Coronary artery (tissue), 2 donors: Measurements from ENCODE around the gene BCKDK.

Experiments used
- DNase-seq: peaks from one replicate; pipeline ENCODE4 v3.0.0-alpha.2; 2017; ENCODE audit warnings: low spot score
- H3K27ac ChIP-seq, 2 donors: fragments of 200-600 bp; sonication (generic); one replicate each; pipeline ENCODE4 v1.5.1; 2016 to 2019
- H3K4me3 ChIP-seq: fragments of 200-600 bp; sonication (generic); 2 replicates; pipeline ENCODE4 v1.5.1; 2016; ENCODE audit warnings: mild to moderate bottlenecking, moderate library complexity
- TF ChIP-seq, protein P1 (sequence below): fragments of 200-600 bp; sonication (generic); IDR thresholded peaks from one replicate; pipeline ENCODE4 v1.5.1; 2019; ENCODE audit warnings: antibody characterized with exemption

BCKDK gene

DNA sequence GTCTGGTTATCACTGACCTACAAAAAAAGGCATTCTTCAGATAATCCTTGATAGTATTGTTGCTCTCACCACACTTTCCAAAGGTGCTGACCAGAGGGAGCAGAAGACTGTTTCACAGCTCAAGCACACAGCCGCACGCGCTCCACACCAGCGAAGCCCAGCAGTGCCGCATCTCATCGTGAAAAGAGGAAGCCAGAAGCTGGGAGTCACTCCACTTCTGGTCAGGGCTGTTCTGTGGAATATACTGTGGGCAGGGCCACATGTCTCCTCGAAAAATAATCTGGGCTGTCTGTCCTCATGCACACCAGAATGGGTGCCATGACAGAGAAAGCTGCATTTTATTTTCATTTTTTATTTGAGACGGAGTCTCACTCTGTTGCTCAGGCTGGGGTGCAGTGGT lies 49.0 kb downstream of the BCKDK start:
- Histone ChIP-seq H3K4me3 (no peak overlapping the region), H3K27ac (no peak overlapping the region)
- TF ChIP-seq, protein P1, sequence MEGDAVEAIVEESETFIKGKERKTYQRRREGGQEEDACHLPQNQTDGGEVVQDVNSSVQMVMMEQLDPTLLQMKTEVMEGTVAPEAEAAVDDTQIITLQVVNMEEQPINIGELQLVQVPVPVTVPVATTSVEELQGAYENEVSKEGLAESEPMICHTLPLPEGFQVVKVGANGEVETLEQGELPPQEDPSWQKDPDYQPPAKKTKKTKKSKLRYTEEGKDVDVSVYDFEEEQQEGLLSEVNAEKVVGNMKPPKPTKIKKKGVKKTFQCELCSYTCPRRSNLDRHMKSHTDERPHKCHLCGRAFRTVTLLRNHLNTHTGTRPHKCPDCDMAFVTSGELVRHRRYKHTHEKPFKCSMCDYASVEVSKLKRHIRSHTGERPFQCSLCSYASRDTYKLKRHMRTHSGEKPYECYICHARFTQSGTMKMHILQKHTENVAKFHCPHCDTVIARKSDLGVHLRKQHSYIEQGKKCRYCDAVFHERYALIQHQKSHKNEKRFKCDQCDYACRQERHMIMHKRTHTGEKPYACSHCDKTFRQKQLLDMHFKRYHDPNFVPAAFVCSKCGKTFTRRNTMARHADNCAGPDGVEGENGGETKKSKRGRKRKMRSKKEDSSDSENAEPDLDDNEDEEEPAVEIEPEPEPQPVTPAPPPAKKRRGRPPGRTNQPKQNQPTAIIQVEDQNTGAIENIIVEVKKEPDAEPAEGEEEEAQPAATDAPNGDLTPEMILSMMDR: no peak
- no peak for DNase-seq
